CD4-positive, alpha-beta T cell treated with Interferon gamma for 1 hour (primary cell): ENCODE results near the gene CMSS1.

Experiments used
- DNase-seq: peaks from one replicate; pipeline ENCODE4 v3.0.0-alpha.2; 2020

CMSS1 gene

GRCh38 chr3:99817437-99818240, at the start of gene CMSS1:
Gene CMSS1 (plus strand): TSS chr3:99817862.
- peak; percentile 92 for DNase-seq

GRCh38 chr3:99768126-99768525, 49.5 kb upstream of the CMSS1 start:
- no peak for DNase-seq

GRCh38 chr3:99768808-99769501, 48.7 kb upstream of the CMSS1 start:
- no peak for DNase-seq

GRCh38 chr3:99772171-99772570, 45.5 kb upstream of the CMSS1 start:
- DNase-seq = no peak

- DNase-seq = no peak
Measured at GRCh38 chr3:99772671-99773070, 45.0 kb upstream of the CMSS1 start.

GRCh38 chr3:99774467-99774866, 43.2 kb upstream of the CMSS1 start:
- DNase-seq = no peak

GRCh38 chr3:99776516-99777209, 41.0 kb upstream of the CMSS1 start:
- DNase-seq = no peak

- no peak for DNase-seq
Measured at GRCh38 chr3:99777210-99777549, 40.5 kb upstream of the CMSS1 start.

GRCh38 chr3:99777708-99778107, 40.0 kb upstream of the CMSS1 start:
- no peak for DNase-seq

GRCh38 chr3:99780749-99781148, 36.9 kb upstream of the CMSS1 start:
- DNase-seq = no peak

- DNase-seq = no peak
Measured at GRCh38 chr3:99781761-99782160, 35.9 kb upstream of the CMSS1 start.

GRCh38 chr3:99783011-99783573, 34.6 kb upstream of the CMSS1 start:
- no peak for DNase-seq

GRCh38 chr3:99789011-99789721, 28.5 kb upstream of the CMSS1 start:
- no peak for DNase-seq

- DNase-seq = no peak
Measured at GRCh38 chr3:99794485-99794884, 23.2 kb upstream of the CMSS1 start.

- no peak for DNase-seq
Measured at GRCh38 chr3:99795573-99795972, 22.1 kb upstream of the CMSS1 start.

- DNase-seq = no peak
Measured at GRCh38 chr3:99799422-99799821, 18.2 kb upstream of the CMSS1 start.

- DNase-seq = no peak
Measured at GRCh38 chr3:99803297-99803696, 14.4 kb upstream of the CMSS1 start.

- no peak for DNase-seq
Measured at GRCh38 chr3:99805160-99805559, 12.5 kb upstream of the CMSS1 start.

GRCh38 chr3:99808163-99808794, 9.4 kb upstream of the CMSS1 start:
- DNase-seq = no peak

GRCh38 chr3:99809565-99809964, 8.1 kb upstream of the CMSS1 start:
- DNase-seq = no peak

GRCh38 chr3:99810403-99810802, 7.3 kb upstream of the CMSS1 start:
- no peak for DNase-seq

GRCh38 chr3:99817047-99817436, 620 bp upstream of the CMSS1 start:
- DNase-seq = no peak

GRCh38 chr3:99818818-99819217, 1.2 kb downstream of the CMSS1 start:
- DNase-seq = no peak
